Smooth muscle cell (in vitro differentiated cells): ENCODE results near the gene SCAND1. TPM values are rescaled to one million over a fixed set of nuclear protein-coding genes. Genes with fewer than 3 reads are reported as not detected.
"Not testable (repeated sequence)": the region's sequence is repeated elsewhere in the genome, so short reads cannot be mapped to it uniquely, and the experiment has no call there.

ENCODE experiments used
- DNase-seq: peaks from one replicate; lab custom pipeline; 2025; ENCODE audit not compliant: unreplicated experiment; lab: John Stamatoyannopoulos, UW
- H2AFZ ChIP-seq: fragments of 200-600 bp; sonication (generic); 2 replicates; pipeline ENCODE4 v1.6.0; 2016; ENCODE audit warnings: antibody characterized with exemption, low read depth, mild to moderate bottlenecking
- H3F3A ChIP-seq: fragments of 200-600 bp; sonication (generic); 2 replicates; pipeline ENCODE4 v1.6.0; 2017; ENCODE audit warnings: antibody characterized with exemption, low read depth
- H3K27ac ChIP-seq: fragments of 200-600 bp; sonication (generic); 2 replicates; pipeline ENCODE4 v1.5.1; 2016; ENCODE audit warnings: low read depth, mild to moderate bottlenecking
- H3K27me3 ChIP-seq: fragments of 200-600 bp; sonication (generic); 2 replicates; pipeline ENCODE4 v1.6.1; 2016; ENCODE audit warnings: low read depth, mild to moderate bottlenecking
- H3K36me3 ChIP-seq: fragments of 200-600 bp; sonication (generic); 2 replicates; pipeline ENCODE4 v1.5.1; 2016; ENCODE audit warnings: low read depth
- H3K4me1 ChIP-seq: fragments of 200-600 bp; sonication (generic); 2 replicates; pipeline ENCODE4 v1.5.1; 2016; ENCODE audit warnings: low read depth
- H3K4me2 ChIP-seq: fragments of 200-600 bp; sonication (generic); 2 replicates; pipeline ENCODE4 v1.6.0; 2016; ENCODE audit warnings: mild to moderate bottlenecking
- H3K4me3 ChIP-seq: fragments of 200-600 bp; sonication (generic); 2 replicates; pipeline ENCODE4 v1.5.1; 2016; ENCODE audit warnings: mild to moderate bottlenecking
- H3K79me2 ChIP-seq: fragments of 200-600 bp; sonication (generic); 2 replicates; pipeline ENCODE4 v1.6.0; 2016; ENCODE audit warnings: low read depth, mild to moderate bottlenecking
- H3K9ac ChIP-seq: fragments of 200-600 bp; sonication (generic); 2 replicates; pipeline ENCODE4 v1.6.0; 2016; ENCODE audit warnings: low read depth
- H3K9me3 ChIP-seq: fragments of 200-600 bp; sonication (generic); replicated peaks from 2 replicates; pipeline ENCODE4 v1.5.1; 2016; ENCODE audit warnings: low read depth
- H4K20me1 ChIP-seq: fragments of 200-600 bp; sonication (generic); 2 replicates; pipeline ENCODE4 v1.6.0; 2016; ENCODE audit warnings: low read depth
- WGBS: methylation state at CpG from one replicate; pipeline ENCODE4 v1.1.7; 2016; ENCODE audit warnings: low lambda C conversion rate; 5-methylcytosine and 5-hydroxymethylcytosine counted together
- polyA plus RNA-seq: library from polyadenylated mRNA; unstranded; fragments of >200 nt; fragmentation: Nextera tagmentation; extraction: Ambion mirVana; gene quantifications from 2 replicates; pipeline ENCODE4 v1.2.1, GENCODE V29; 2016
- total RNA-seq: library from RNA; depleted of rRNA; stranded (reverse); fragments of >200 nt; gene quantifications from 2 replicates; pipeline ENCODE4 v1.2.3, GENCODE V29; 2014
- TF ChIP-seq, protein P1 (sequence below): fragments of 200-600 bp; sonication (generic); IDR thresholded peaks from 2 replicates; pipeline ENCODE4 v1.5.1; 2017; ENCODE audit warnings: borderline replicate concordance, mild to moderate bottlenecking, antibody characterized with exemption; ENCODE audit not compliant: insufficient read depth, poor library complexity, severe bottlenecking

The SCAND1 gene
- total and polyA plus RNA-seq, 2 experiments from 2014 or later: 26.7 to 128 TPM

DNA sequence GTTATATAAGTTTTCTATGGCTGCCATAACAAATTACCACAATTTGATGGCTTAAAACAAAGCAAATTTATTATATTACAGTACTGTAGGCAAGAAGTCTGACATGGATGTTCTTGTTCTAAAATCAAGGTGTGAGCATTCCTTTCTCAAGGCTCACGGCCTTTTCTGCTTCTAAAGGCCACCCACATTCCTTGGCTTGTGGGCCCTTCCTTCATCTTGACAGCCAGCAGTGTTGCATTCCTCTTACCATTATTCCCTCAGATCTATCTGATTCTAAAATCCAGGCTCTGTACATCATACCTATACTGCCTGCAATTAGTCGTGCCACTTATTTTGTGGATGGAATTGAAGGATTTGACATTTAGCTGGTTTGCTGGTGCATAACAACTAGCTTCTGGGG is 17.7 kb upstream of the SCAND1 start:
- H3K36me3 ChIP-seq: no peaks in the 10 kb centered on the region
- peaks cover 3% of the 10 kb centered on the region for H3F3A ChIP-seq
- no peak for DNase-seq
- H3K4me3 ChIP-seq: no peak overlapping the region
- H3K4me2 ChIP-seq: no peak overlapping the region
- no peak overlapping the region for H2AFZ ChIP-seq
- H3K27me3 ChIP-seq: no peaks in the 10 kb centered on the region
- H4K20me1 ChIP-seq: no peaks in the 10 kb centered on the region
- no peaks in the 10 kb centered on the region for H3K9me3 ChIP-seq
- TF ChIP-seq, protein P1, sequence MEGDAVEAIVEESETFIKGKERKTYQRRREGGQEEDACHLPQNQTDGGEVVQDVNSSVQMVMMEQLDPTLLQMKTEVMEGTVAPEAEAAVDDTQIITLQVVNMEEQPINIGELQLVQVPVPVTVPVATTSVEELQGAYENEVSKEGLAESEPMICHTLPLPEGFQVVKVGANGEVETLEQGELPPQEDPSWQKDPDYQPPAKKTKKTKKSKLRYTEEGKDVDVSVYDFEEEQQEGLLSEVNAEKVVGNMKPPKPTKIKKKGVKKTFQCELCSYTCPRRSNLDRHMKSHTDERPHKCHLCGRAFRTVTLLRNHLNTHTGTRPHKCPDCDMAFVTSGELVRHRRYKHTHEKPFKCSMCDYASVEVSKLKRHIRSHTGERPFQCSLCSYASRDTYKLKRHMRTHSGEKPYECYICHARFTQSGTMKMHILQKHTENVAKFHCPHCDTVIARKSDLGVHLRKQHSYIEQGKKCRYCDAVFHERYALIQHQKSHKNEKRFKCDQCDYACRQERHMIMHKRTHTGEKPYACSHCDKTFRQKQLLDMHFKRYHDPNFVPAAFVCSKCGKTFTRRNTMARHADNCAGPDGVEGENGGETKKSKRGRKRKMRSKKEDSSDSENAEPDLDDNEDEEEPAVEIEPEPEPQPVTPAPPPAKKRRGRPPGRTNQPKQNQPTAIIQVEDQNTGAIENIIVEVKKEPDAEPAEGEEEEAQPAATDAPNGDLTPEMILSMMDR: no peak
- WGBS: 84% methylated on average over 2 of the region's 2 CpGs
- H3K27ac ChIP-seq: peak overlapping the region; percentile 90
- H3K9ac ChIP-seq: peak overlapping the region; percentile 74
- H3K4me1 ChIP-seq: no peaks in the 10 kb centered on the region
- no peaks in the 10 kb centered on the region for H3K79me2 ChIP-seq

DNA sequence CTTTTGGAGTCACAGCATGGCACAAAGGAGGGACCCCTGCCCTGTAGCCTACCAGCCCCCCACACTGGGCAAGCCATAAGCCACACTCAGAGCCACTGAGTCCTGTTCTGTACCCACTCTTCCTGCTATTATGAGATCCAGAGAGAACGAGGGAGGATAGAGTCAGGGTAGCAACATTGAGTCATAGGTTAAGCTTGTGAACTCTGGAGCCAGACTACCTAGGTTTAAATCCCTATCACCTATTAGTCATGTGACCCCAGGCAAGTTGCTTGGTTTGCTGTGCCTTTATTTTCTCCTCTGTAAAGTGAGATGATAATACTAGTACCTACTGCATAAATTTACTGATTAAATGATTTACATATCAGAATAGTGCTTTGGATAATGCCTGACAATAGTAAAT is 14.6 kb upstream of the SCAND1 start:
- WGBS: 42% methylated on average over 1 of the region's 1 CpG
- no peak overlapping the region for H2AFZ ChIP-seq
- no peak overlapping the region for H3K4me3 ChIP-seq
- TF ChIP-seq, protein P1: no peak
- H3K9ac ChIP-seq: no peak overlapping the region
- H3F3A ChIP-seq: peaks cover 3% of the 10 kb centered on the region
- no peaks in the 10 kb centered on the region for H3K79me2 ChIP-seq
- H3K36me3 ChIP-seq: no peaks in the 10 kb centered on the region
- no peak for DNase-seq
- H3K9me3 ChIP-seq: no peaks in the 10 kb centered on the region
- H3K4me2 ChIP-seq: no peak overlapping the region
- no peaks in the 10 kb centered on the region for H3K27me3 ChIP-seq
- H3K27ac ChIP-seq: no peak overlapping the region
- H3K4me1 ChIP-seq: no peaks in the 10 kb centered on the region
- H4K20me1 ChIP-seq: no peaks in the 10 kb centered on the region

DNA sequence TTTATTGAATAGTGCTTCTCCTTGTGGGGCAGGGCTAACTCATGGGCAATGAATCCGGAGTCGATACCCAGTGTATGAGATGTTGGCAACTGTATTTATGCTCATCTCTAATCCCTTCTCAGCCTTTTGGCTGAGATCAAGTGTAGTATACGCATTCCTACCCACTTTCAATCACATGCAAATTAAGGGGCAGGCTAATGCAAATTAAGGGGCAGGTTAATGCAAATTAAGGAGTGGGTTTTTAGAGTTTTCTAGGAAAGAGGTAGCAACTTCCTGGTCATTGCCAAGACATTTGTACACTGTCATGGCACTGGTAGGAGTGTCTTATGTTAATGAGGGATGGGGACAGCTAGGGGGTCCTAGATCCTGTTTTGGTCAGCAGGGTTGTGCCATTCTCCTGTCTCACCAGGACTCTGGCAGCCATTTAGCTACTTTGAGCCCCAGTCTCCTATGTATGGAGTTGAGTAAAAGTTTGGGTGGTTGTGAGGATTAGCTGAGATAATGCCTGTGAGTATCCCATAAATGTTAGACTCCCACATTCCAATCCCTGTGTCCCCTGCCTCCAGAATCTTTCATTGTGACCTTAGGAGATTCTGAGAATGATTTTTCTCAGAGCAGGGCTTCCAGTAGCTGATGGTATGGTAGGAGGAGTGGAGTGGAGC is 13.8 kb upstream of the SCAND1 start, which contains the start of gene CNBD2:
Gene CNBD2 (plus strand): TSS at position 612 of the 662 bp plus-strand sequence. CDS start 173 bp downstream, outside the sequence.
- H2AFZ ChIP-seq: no peak within 1 kb of the TSS
- H3K27me3 ChIP-seq: no peaks in the 10 kb centered on the region
- H3K9ac ChIP-seq: no peak within 1 kb of the TSS
- 97% methylated on average over 3 of the region's 3 CpGs for WGBS
- no peak for DNase-seq
- no peaks in the 10 kb centered on the region for H3K9me3 ChIP-seq
- H3K4me3 ChIP-seq: no peak within 1 kb of the TSS
- no peaks in the 10 kb centered on the region for H3K79me2 ChIP-seq
- H3F3A ChIP-seq: peaks cover 3% of the 10 kb centered on the region
- H3K4me1 ChIP-seq: no peaks in the 10 kb centered on the region
- no peaks in the 10 kb centered on the region for H4K20me1 ChIP-seq
- no peak within 1 kb of the TSS for H3K27ac ChIP-seq
- TF ChIP-seq, protein P1: no peak
- H3K36me3 ChIP-seq: no peaks in the 10 kb centered on the region
- no peak within 1 kb of the TSS for H3K4me2 ChIP-seq

DNA sequence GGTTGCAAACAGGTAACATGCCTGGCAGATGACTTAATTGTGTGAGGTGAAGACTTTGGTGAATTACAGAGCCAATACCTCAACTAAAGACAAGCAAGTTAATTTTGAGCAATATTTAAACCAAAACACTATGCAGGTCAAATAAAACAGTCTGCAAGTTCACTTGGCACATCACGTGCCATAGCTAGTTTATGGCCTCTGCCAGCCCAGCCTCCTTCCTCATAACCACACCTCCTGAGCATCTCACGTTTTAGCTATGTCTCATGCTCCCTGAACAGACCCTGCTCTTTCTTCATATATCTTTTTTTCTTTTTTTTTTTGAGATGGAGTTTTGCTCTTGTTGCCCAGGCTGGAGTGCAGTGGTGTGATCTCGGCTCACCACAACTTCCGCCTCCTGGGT is 9.6 kb upstream of the SCAND1 start:
- no peaks in the 10 kb centered on the region for H3K36me3 ChIP-seq
- no peaks in the 10 kb centered on the region for H4K20me1 ChIP-seq
- no peaks in the 10 kb centered on the region for H3F3A ChIP-seq
- no peak overlapping the region for H3K9ac ChIP-seq
- WGBS: 95% methylated on average over 4 of the region's 4 CpGs
- no peaks in the 10 kb centered on the region for H3K27me3 ChIP-seq
- H3K9me3 ChIP-seq: no peaks in the 10 kb centered on the region
- H3K4me3 ChIP-seq: no peak overlapping the region
- H2AFZ ChIP-seq: no peak overlapping the region
- H3K27ac ChIP-seq: no peak overlapping the region
- no peak for DNase-seq
- no peaks in the 10 kb centered on the region for H3K4me1 ChIP-seq
- TF ChIP-seq, protein P1: no peak
- no peaks in the 10 kb centered on the region for H3K79me2 ChIP-seq
- H3K4me2 ChIP-seq: no peak overlapping the region

DNA sequence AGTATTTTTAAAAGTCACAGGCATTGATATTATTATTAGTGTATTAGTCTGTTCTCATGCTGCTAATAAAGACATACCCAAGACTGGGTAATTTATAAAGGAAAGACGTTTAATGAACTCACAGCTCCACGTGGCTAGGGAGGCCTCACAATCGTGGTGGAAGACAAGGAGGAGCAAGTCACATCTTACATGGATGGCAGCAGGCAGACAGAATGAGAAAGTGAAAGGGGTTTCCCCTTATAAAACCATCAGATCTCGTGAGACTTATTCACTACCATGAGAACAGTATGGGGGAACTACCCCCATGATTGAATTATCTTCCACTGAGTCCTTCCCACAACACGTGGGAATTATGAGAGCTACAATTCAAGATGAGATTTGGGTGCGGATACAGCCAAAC is 5.0 kb upstream of the SCAND1 start:
- H4K20me1 ChIP-seq, H3K4me1 ChIP-seq, H3K36me3 ChIP-seq, H3K27ac ChIP-seq, H3K27me3 ChIP-seq, H3K79me2 ChIP-seq, H3K4me2 ChIP-seq, H3K9me3 ChIP-seq, H2AFZ ChIP-seq, H3K9ac ChIP-seq, H3K4me3 ChIP-seq, H3F3A ChIP-seq, DNase-seq: not testable (repeated sequence)
- WGBS: 87% methylated on average over 6 of the region's 6 CpGs
